ENCODE results near the gene MAML3. TPM values are rescaled to one million over a fixed set of nuclear protein-coding genes. Genes with fewer than 3 reads are reported as not detected.

Gene MAML3
- total and polyA plus RNA-seq, 2 donors: 6.7 to 7.0 TPM

DNA sequence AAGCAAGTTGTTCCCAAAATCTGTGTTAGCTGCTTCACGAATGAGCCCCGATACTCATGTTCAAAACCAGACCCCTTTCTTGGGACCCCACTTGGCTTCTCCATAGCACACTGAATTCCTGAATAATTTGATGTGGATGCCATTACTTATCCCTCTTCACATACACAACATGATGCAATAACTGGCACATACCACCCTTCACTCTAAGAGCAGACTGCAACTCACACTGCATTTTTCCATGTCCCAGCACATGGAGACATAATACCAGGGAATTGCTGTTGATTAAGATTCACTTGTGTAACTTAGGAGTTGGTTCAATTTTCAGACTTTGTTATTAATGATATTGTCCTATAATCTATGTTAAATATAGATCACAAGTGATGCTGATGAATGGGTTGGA lies 213.4 kb downstream of the MAML3 start:
- no peaks in the 10 kb centered on the region for H3K36me3 ChIP-seq (ENCODE audit: insufficient read depth)
- 98% methylated on average over 2 of the region's 2 CpGs for WGBS
- no peak overlapping the region for H3K27ac ChIP-seq (ENCODE audit: low read depth)
- H3K4me1 ChIP-seq (ENCODE audit: insufficient read depth): no peaks in the 10 kb centered on the region
- H3K4me3 ChIP-seq (ENCODE audit: low read depth, low read length): no peak overlapping the region
- DNase-seq (ENCODE audit: extremely low spot score): no peak

DNA sequence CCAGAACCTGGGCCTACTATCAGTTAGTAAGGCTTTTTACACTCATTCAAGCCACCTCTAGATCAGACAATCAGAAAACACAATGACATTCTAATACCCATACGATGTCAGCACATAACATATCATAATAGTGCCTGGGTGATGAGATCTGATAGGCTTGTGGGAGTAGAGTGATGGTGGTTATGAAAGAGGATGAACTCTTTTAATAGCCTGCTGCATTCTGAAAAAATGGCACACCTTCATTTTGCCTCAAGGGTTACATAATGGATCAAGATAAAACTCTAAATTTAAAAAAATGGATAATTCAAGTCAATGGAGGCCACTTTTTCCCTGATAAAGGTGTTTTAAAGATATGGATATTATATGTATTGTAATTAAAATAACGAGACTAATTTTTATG lies 215.6 kb downstream of the MAML3 start:
- no peaks in the 10 kb centered on the region for H3K4me1 ChIP-seq (ENCODE audit: insufficient read depth)
- no peaks in the 10 kb centered on the region for H3K36me3 ChIP-seq (ENCODE audit: insufficient read depth)
- no peak overlapping the region for H3K4me3 ChIP-seq (ENCODE audit: low read depth, low read length)
- WGBS: 96% methylated on average over 2 of the region's 2 CpGs
- no peak for DNase-seq (ENCODE audit: extremely low spot score)
- no peak overlapping the region for H3K27ac ChIP-seq (ENCODE audit: low read depth)

DNA sequence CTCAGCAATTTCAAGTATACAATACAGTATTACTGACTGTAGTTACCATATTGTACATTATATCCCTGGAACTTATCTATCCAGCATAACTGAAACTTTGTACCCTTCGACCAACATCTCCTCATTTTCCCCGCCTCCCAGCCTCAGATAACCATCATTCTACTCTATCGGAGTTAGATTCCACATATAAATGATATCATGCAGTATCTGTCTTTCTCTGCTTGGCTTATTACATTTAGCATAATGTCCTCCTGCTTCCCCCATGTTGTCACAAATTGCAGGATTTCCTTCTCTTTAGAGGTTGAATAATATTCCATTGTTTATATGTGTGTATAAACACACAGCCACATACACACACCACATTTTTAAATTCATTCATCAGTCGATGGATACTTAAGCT lies 218.1 kb downstream of the MAML3 start:
- Histone ChIP-seq H3K4me1 (ENCODE audit: insufficient read depth) (no peaks in the 10 kb centered on the region), H3K27ac (ENCODE audit: low read depth) (no peak overlapping the region), H3K36me3 (ENCODE audit: insufficient read depth) (no peaks in the 10 kb centered on the region), H3K4me3 (ENCODE audit: low read depth, low read length) (no peak overlapping the region)
- no peak for DNase-seq (ENCODE audit: extremely low spot score)
- WGBS: 72% methylated on average over 4 of the region's 4 CpGs

DNA sequence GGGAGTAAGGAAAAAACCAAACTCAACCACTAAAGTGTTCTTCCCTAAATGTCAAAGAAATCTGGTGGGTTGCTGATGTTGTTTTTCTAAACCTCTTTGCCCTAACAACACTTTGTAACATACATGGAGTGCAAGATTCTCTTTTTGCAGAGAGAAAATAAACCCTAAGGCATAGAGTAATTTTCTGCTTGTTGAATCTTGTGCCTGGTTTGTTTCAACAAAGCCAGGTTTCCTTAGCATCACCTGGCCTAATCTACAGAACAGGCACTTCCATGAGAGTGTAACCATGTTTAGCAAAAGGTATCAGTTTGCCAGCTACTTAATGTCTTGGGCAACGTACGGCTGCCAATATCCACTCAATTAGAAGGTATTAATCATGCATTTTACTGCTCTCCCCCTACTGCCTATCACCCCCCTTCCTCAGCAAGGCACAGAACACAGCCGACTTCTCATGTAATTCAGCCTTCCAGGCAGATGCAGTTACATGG lies 219.2 kb downstream of the MAML3 start:
- DNase-seq (ENCODE audit: extremely low spot score): no peak
- 63% methylated on average over 3 of the region's 3 CpGs for WGBS
- Histone ChIP-seq H3K4me1 (ENCODE audit: insufficient read depth) (no peaks in the 10 kb centered on the region), H3K27ac (ENCODE audit: low read depth) (no peak overlapping the region), H3K4me3 (ENCODE audit: low read depth, low read length) (no peak overlapping the region), H3K36me3 (ENCODE audit: insufficient read depth) (no peaks in the 10 kb centered on the region)

DNA sequence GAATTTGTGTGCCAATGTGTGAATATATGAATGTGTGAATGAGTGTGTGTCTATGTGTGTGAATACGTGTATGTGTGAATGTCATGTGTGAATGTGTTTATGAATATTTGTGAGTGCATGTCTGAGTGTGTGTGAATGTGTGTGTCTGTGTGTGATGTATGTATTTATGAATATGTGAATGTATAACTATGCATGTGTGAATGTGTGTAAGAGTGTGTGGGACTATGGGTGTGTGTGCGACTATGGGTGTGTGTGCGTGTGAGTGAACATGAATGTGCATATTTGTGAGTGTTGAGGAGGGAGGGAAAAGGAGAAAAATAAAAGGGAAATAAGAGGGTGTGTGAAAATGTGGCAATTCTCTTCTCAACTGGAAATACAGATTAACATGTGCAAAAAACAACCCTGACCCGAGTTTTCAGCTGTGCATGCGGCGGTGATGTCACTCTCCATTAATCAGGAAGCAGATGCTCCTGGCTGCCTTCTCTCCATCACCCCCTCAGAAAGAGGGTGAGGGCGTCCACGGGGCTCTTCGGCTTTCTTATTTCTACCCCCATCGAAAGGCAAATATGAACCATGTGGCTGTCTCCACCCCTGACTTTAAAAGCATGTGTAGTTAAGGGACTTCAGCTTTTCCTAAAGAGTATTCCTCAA lies 219.8 kb downstream of the MAML3 start:
- H3K4me1 ChIP-seq (ENCODE audit: insufficient read depth): no peaks in the 10 kb centered on the region
- WGBS: 63% methylated on average over 10 of the region's 10 CpGs
- no peak overlapping the region for H3K4me3 ChIP-seq (ENCODE audit: low read depth, low read length)
- DNase-seq (ENCODE audit: extremely low spot score): no peak
- H3K27ac ChIP-seq (ENCODE audit: low read depth): no peak overlapping the region
- H3K36me3 ChIP-seq (ENCODE audit: insufficient read depth): no peaks in the 10 kb centered on the region

DNA sequence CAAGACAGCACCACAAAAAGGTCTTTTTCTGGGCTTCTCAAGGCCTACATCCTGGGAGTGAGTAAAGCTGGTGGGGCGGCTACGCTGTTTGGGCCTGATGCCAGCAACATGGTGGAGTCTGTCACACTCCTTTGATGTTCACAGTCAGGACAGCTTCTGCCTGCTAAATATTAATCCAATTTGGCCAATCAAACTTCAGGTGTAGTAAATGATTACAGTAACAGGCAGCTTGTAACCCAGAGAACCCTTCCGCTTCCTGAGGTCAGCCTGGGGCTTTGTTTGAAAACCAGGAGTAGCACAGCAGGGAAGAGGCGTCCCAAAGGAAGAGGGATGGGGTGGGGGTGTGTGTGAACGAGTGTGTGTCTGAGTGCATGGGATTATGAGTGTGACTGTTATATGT lies 220.4 kb downstream of the MAML3 start:
- WGBS: 87% methylated on average over 5 of the region's 5 CpGs
- Histone ChIP-seq H3K27ac (ENCODE audit: low read depth) (no peak overlapping the region), H3K36me3 (ENCODE audit: insufficient read depth) (no peaks in the 10 kb centered on the region), H3K4me1 (ENCODE audit: insufficient read depth) (no peaks in the 10 kb centered on the region), H3K4me3 (ENCODE audit: low read depth, low read length) (no peak overlapping the region)
- DNase-seq (ENCODE audit: extremely low spot score): no peak

DNA sequence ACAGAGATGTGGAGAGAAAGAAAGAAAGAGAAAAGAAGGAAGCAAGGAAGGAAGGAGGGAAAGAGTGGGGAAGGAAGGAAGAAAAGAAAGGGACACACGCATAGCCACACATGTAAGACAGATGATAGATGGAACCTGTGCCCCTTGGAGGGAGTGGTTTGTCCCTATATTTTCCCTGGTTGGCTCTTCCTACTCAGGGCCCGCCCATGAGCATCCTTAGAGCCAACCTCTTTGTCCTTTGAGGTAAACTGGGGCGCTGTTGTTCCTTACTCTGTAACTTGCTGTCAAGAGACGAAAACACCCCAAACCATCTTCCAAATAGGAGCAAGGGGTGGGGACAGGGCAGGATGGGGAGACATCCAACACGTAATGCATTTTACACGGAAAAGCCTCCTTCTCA lies 220.9 kb downstream of the MAML3 start:
- H3K27ac ChIP-seq (ENCODE audit: low read depth): no peak overlapping the region
- H3K36me3 ChIP-seq (ENCODE audit: insufficient read depth): no peaks in the 10 kb centered on the region
- H3K4me1 ChIP-seq (ENCODE audit: insufficient read depth): no peaks in the 10 kb centered on the region
- no peak overlapping the region for H3K4me3 ChIP-seq (ENCODE audit: low read depth, low read length)
- WGBS: 95% methylated on average over 6 of the region's 6 CpGs
- no peak for DNase-seq (ENCODE audit: extremely low spot score)

DNA sequence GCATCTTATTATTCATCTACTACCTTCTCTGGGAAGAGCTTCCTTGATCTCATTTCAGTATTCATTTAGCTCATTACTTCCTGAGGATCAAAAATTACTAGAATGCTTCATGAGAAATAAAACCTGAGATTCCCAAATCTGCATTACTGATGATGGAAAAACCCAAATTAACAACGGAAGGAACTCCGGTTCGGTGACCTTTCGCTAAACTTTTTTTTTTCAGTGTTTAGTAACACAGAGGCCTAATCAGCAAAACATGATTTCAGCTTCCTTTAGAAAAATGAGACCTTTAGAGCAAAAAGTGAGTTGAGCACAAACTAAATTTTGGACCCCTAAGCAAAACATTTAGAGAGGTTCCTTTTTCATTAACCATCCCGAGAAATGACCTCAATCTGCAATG lies 229.2 kb downstream of the MAML3 start:
- Histone ChIP-seq H3K4me1 (ENCODE audit: insufficient read depth) (no peaks in the 10 kb centered on the region), H3K4me3 (ENCODE audit: low read depth, low read length) (no peak overlapping the region), H3K36me3 (ENCODE audit: insufficient read depth) (no peaks in the 10 kb centered on the region), H3K27ac (ENCODE audit: low read depth) (no peak overlapping the region)
- WGBS: 68% methylated on average over 5 of the region's 5 CpGs
- no peak for DNase-seq (ENCODE audit: extremely low spot score)

DNA sequence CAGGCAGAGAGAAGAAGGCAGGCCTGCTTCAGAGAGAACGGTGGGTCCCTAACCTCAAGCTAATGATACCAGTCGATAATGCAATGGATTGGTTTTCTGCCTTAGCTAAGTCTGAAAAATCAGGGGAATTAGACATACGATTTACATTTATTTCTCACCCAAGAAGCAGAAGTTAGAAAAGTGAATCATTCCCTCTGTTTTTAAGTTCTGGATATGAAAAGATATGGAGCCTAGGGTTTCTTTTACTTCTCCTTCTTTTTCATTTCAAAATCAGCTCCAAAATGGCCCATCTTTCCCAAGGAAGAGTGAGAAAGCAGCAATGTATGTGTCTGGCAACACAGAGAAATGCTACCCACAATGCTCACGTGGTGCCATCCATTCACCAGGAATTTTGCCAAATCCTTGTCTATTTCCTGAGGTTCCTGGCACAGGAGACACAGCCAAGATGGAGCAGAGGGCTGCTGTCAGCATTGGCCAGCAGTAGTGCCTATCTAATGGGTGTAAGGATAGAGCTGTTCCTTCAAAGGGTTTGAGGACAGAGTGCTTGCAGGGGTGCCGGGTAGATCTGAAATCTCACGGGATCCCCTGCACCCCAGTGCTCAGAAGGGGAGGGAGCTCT lies 231.5 kb downstream of the MAML3 start:
- no peak for DNase-seq (ENCODE audit: extremely low spot score)
- H3K4me1 ChIP-seq (ENCODE audit: insufficient read depth): no peaks in the 10 kb centered on the region
- H3K4me3 ChIP-seq (ENCODE audit: low read depth, low read length): no peak overlapping the region
- H3K27ac ChIP-seq (ENCODE audit: low read depth): no peak overlapping the region
- no peaks in the 10 kb centered on the region for H3K36me3 ChIP-seq (ENCODE audit: insufficient read depth)
- 82% methylated on average over 6 of the region's 6 CpGs for WGBS

DNA sequence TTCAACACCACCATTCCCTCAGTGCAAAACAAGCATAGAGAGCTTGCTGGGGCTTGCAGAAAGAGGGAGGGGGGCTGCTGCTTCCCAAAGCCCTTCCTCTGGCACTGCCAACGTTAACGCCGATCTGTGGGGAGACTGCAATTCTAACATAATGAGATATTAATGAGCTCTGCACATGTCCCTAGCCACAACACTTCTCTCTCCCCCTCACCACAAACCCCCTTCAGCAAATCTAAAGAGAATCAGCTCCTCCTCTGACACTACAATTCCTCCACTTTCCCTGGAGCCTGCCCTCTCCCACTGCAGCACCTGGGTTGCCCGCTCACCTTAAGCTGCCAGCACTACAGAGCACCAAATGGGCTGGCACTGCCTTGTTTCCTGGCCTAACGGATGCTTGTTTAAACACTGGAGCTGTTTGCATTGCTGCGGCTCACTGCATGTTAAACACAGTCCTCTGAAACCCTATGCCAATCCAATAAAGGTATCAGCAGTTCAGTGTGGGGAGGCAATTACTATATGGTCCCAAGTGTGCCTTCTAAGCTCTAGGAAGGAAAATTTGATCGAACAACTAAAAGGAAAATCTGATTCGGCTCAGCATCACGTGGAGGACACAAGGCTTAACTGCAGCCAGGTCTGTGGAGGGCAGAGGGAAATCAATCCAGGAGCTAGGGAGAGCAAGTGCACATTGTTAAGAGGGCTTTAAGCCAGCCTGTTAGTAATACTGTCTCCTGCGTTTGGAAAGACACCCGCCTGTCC lies 232.4 kb downstream of the MAML3 start:
- WGBS: 43% methylated on average over 11 of the region's 11 CpGs
- no peak overlapping the region for H3K27ac ChIP-seq (ENCODE audit: low read depth)
- no peaks in the 10 kb centered on the region for H3K36me3 ChIP-seq (ENCODE audit: insufficient read depth)
- no peaks in the 10 kb centered on the region for H3K4me1 ChIP-seq (ENCODE audit: insufficient read depth)
- no peak overlapping the region for H3K4me3 ChIP-seq (ENCODE audit: low read depth, low read length)
- DNase-seq (ENCODE audit: extremely low spot score): no peak

DNA sequence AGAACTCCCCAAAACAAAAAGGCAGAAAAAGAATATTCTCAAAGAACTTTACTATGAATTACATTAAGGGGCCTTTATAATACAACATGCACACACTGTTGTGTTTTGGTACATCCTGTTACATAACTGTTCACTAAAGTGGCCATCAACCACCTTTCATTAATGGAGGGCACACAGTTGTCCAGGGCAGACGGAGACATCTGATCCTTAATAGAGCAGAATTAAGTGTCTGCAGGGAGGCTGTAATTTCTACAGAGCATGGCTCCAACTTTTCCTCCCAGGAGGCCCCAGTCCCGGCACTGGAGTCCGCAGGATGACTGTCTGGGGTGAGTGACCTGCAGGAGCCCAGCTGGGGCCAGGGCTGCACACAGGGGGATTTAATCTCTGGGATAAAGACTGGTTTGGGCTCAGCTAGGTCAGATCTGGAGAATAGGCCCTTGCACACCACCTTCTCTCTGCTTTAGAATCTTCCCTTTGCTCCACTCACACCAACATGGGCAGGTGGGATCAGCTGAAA lies 233.4 kb downstream of the MAML3 start:
- H3K4me1 ChIP-seq (ENCODE audit: insufficient read depth): no peaks in the 10 kb centered on the region
- H3K4me3 ChIP-seq (ENCODE audit: low read depth, low read length): no peak overlapping the region
- 68% methylated on average over 3 of the region's 3 CpGs for WGBS
- no peak for DNase-seq (ENCODE audit: extremely low spot score)
- H3K27ac ChIP-seq (ENCODE audit: low read depth): no peak overlapping the region
- H3K36me3 ChIP-seq (ENCODE audit: insufficient read depth): no peaks in the 10 kb centered on the region

DNA sequence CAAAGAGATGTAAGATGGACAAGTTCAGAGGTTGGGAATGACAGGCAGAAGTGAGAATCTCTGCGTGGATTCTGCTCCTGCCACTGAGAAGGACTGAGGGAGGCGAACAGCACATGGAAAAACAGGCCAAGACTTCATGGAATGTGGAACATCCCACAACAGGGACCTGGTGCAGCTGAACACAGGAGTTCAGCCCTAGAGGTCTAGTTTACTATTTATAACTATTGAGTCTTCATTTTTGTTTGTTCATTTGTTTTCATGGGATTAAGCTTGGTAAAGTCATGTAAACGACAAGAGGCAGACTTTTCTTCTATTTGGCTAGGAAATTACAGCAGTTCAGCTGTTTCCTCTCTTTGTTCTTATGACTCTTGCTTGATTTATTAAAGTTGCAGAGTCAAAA lies 234.5 kb downstream of the MAML3 start:
- Histone ChIP-seq H3K4me3 (ENCODE audit: low read depth, low read length) (no peak overlapping the region), H3K36me3 (ENCODE audit: insufficient read depth) (no peaks in the 10 kb centered on the region), H3K27ac (ENCODE audit: low read depth) (peak overlapping the region; percentile 83), H3K4me1 (ENCODE audit: insufficient read depth) (no peaks in the 10 kb centered on the region)
- 21% methylated on average over 3 of the region's 3 CpGs for WGBS
- no peak for DNase-seq (ENCODE audit: extremely low spot score)

DNA sequence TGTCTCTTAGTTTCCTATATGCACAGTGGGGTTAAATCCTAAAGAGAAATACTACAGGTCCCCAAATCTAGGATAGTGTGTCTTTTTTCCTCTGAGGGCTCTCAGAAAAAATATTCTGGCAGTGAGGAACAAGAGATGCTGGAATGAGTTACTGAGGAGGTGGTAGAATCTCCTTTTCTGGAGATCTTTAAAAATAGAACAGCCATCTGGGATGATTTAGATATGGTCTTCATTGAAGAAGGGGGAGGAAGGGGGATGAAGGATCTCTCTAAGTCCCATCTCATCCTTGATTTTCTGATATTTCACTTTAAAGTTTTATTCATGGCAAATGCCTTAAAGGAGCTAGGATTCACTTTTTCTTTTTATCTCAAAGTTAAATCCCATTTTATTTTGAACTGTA lies 235.0 kb downstream of the MAML3 start:
- peak overlapping the region; percentile 83 for H3K27ac ChIP-seq (ENCODE audit: low read depth)
- H3K4me3 ChIP-seq (ENCODE audit: low read depth, low read length): no peak overlapping the region
- DNase-seq (ENCODE audit: extremely low spot score): no peak
- H3K36me3 ChIP-seq (ENCODE audit: insufficient read depth): no peaks in the 10 kb centered on the region
- H3K4me1 ChIP-seq (ENCODE audit: insufficient read depth): no peaks in the 10 kb centered on the region

DNA sequence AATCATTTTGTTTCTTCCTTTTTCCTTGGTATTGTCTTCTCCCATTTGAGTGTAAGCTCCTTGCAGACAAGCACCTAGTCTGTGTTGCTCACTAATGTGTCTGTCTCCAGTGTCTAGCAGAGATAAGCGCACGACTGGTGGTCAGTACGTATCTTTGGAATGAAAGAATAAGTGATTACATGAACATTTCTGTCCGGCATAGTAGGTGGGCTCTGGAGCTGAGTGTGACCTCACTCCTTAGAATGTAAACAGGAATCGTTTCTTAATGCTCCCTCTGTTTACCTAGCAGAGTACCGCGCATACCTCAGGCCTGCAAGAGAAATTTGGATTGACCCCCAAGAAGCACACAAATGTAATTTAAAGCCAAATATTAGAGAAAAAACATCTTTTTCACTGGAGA lies 235.4 kb downstream of the MAML3 start:
- no peak for DNase-seq (ENCODE audit: extremely low spot score)
- WGBS: 40% methylated on average over 7 of the region's 7 CpGs

More for the DNA sequence above, 235.4 kb downstream of the MAML3 start:
- Histone ChIP-seq H3K36me3 (ENCODE audit: insufficient read depth) (no peaks in the 10 kb centered on the region), H3K27ac (ENCODE audit: low read depth) (no peak overlapping the region), H3K4me1 (ENCODE audit: insufficient read depth) (no peaks in the 10 kb centered on the region), H3K4me3 (ENCODE audit: low read depth, low read length) (no peak overlapping the region)

Measured in urinary bladder (tissue), 4 donors.